Naive B cell (primary cell): ENCODE data around the gene FRK. TPM values are rescaled to one million over a fixed set of nuclear protein-coding genes. Genes with fewer than 3 reads are reported as not detected.
"Not testable (repeated sequence)": the region's sequence is repeated elsewhere in the genome, so short reads cannot be mapped to it uniquely, and the experiment has no call there.

Source experiments
- ATAC-seq, 2 donors: fragments of 150-1000 bp; cut with Tn5 transposase; 2 replicates each; pipeline ENCODE4 v1.10.0; 2021; ENCODE audit warnings: low read depth in 2 of 2, mild to moderate bottlenecking in 2 of 2, moderate library complexity in 2 of 2
- DNase-seq: peaks from one replicate; pipeline ENCODE4 v3.0.0; 2022
- H3K27ac Mint-ChIP-seq, 6 donors: one replicate each; pipeline ENCODE4 v1.8.0; 2020 to 2022; ENCODE audit warnings: mild to moderate bottlenecking in 6 of 6, mixed read lengths in 6 of 6, moderate library complexity in 5 of 6, inconsistent platforms in 2 of 6
- H3K27me3 Mint-ChIP-seq, 3 donors: one replicate each; pipeline ENCODE4 v1.8.0; 2021 to 2022; ENCODE audit warnings: mixed read lengths in 3 of 3, mild to moderate bottlenecking in 1 of 3
- H3K36me3 Mint-ChIP-seq, 2 donors: one replicate each; pipeline ENCODE4 v1.8.0; 2020 to 2022; ENCODE audit warnings: mixed read lengths in 2 of 2, inconsistent platforms in 1 of 2, mild to moderate bottlenecking in 1 of 2
- H3K4me1 Mint-ChIP-seq, 3 donors: one replicate each; pipeline ENCODE4 v1.8.0; 2020 to 2022; ENCODE audit warnings: mixed read lengths in 3 of 3, inconsistent platforms in 1 of 3, mild to moderate bottlenecking in 1 of 3, moderate library complexity in 1 of 3
- H3K4me3 Mint-ChIP-seq, 8 donors: one replicate each; pipeline ENCODE4 v1.8.0; 2020 to 2022; ENCODE audit warnings: mild to moderate bottlenecking in 8 of 8, mixed read lengths in 8 of 8, moderate library complexity in 8 of 8, inconsistent platforms in 2 of 8
- H3K9me3 Mint-ChIP-seq, 7 donors: one replicate each; pipeline ENCODE4 v1.8.0; 2020 to 2022; ENCODE audit warnings: mixed read lengths in 7 of 7, mild to moderate bottlenecking in 5 of 7, inconsistent platforms in 2 of 7, moderate library complexity in 1 of 7
- polyA plus RNA-seq, 6 donors: library from polyadenylated mRNA; unstranded; fragments of 300-500 nt; fragmentation: Illumina TruSeq; gene quantifications; one replicate each; pipeline ENCODE4 v1.2.3, GENCODE V29; 2021; ENCODE audit warnings: low read depth in 6 of 6

The FRK gene
- polyA plus RNA-seq, 6 donors from 2014 or later: not detected

DNA sequence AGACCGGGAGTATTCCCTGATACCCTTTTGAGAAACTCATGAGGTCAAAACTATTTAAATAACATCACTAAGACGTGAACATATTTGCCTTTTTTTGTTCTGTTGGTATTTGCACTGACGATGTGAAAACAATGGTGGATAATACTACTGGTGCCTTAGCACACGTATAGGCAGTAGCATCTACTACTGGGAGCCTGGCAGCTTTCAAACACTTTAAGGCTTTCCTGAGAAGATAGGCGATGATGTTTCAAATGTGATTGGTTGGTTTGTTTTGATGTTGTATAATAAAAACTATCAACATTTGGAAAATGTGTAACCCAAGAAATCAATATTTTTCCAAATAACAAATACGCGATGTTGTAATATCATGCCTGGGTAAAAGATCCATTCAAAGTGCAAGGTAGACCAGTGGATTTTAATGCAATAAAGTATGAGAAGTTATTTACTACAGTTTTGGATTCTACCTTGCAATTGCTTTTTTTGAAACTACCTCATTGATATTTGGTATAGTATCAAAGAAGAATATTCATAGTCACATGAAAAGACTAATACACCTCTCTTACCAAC is 166.2 kb downstream of the FRK start:
- no peak for ATAC-seq
- Mint-ChIP-seq H3K27ac (no peak overlapping the region), H3K4me1 (no peaks in the 10 kb centered on the region), H3K9me3 (peaks cover 0 to 1% (median 0%) of the 10 kb centered on the region in 7 donors), H3K4me3 (no peak overlapping the region), H3K27me3 (peaks cover 0 to 4% (median 0%) of the 10 kb centered on the region in 3 donors), H3K36me3 (no peaks in the 10 kb centered on the region)
- DNase-seq: no peak

GRCh38 chr6:115891750-115892149 is 168.9 kb downstream of the FRK start:
- Mint-ChIP-seq H3K36me3 (no peaks in the 10 kb centered on the region), H3K9me3 (peaks cover 0 to 1% (median 0%) of the 10 kb centered on the region in 7 donors), H3K27ac (no peak overlapping the region), H3K4me3 (no peak overlapping the region), H3K4me1 (no peaks in the 10 kb centered on the region), H3K27me3 (peaks cover 0 to 3% (median 0%) of the 10 kb centered on the region in 3 donors)
- DNase-seq (no peak), ATAC-seq (no peak)

GRCh38 chr6:115891111-115891669 is 169.5 kb downstream of the FRK start:
- DNase-seq: no peak
- H3K4me1 Mint-ChIP-seq: no peaks in the 10 kb centered on the region
- H3K27me3 Mint-ChIP-seq: no peaks in the 10 kb centered on the region

DNA sequence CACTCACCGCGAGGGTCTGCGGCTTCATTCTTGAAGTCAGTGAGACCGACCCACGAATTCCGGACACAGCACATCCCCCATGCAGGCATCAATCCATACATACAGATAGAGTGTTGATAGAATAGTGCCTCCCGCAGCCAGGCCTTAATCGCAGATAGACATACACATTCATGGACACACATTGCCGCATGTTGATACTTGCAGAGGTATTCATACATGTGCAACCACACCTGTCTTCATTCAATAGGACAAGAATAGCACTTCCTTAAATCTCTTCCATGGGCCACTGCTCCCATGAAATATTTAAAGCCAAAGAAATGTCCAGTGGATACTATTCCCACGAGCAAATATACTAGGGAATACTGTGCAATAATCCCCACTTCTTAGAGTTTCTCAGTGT is 170.5 kb downstream of the FRK start:
- ATAC-seq (no peak), DNase-seq (no peak)
- no peak overlapping the region for H3K27ac Mint-ChIP-seq
- H3K36me3 Mint-ChIP-seq: no peaks in the 10 kb centered on the region
- no peaks in the 10 kb centered on the region for H3K4me1 Mint-ChIP-seq
- H3K9me3 Mint-ChIP-seq: peaks cover 0 to 1% (median 0%) of the 10 kb centered on the region in 7 donors
- no peak overlapping the region for H3K4me3 Mint-ChIP-seq
- H3K27me3 Mint-ChIP-seq: no peaks in the 10 kb centered on the region

More at GRCh38 chr6:115891111-115891669, 169.5 kb downstream of the FRK start:
- H3K27ac Mint-ChIP-seq: peak overlapping the region in 1 of 6 donors; percentile 46
- no peak overlapping the region for H3K4me3 Mint-ChIP-seq
- no peak for ATAC-seq
- peaks cover 0 to 1% (median 0%) of the 10 kb centered on the region in 7 donors for H3K9me3 Mint-ChIP-seq
- no peaks in the 10 kb centered on the region for H3K36me3 Mint-ChIP-seq

- ATAC-seq, DNase-seq, H3K36me3 Mint-ChIP-seq, H3K27me3 Mint-ChIP-seq, H3K27ac Mint-ChIP-seq, H3K9me3 Mint-ChIP-seq, H3K4me1 Mint-ChIP-seq: not testable (repeated sequence)
- H3K4me3 Mint-ChIP-seq: peak overlapping the region in 1 of 8 donors; percentile 48
Observed at GRCh38 chr6:115888687-115889470, 171.8 kb downstream of the FRK start.

DNA sequence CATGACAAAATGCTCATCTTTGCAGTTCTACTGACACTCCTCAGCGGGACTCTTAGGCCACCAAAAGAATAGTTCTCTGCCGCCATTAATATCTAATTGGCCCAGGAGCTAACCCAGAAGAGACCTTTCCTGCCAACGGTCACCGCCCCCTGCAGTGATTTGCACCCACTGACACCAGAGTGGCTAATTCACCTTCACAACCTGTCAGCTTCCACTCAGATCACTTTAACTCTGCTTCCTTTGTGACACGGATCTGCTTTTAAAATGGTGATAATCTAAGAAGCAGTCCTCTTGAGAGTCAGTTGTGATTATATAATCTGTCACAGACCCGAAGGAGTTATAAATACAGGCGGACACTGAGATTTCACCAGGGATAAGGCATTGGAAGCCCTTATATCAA is 172.8 kb downstream of the FRK start:
- H3K36me3 Mint-ChIP-seq: no peaks in the 10 kb centered on the region
- H3K4me1 Mint-ChIP-seq: no peaks in the 10 kb centered on the region
- H3K27me3 Mint-ChIP-seq: no peaks in the 10 kb centered on the region
- no peak for DNase-seq
- no peak for ATAC-seq
- no peak overlapping the region for H3K27ac Mint-ChIP-seq
- H3K4me3 Mint-ChIP-seq: no peak overlapping the region
- peaks cover 0 to 1% (median 0%) of the 10 kb centered on the region in 7 donors for H3K9me3 Mint-ChIP-seq

GRCh38 chr6:115885636-115886366 is 174.9 kb downstream of the FRK start:
- Mint-ChIP-seq H3K27me3 (no peaks in the 10 kb centered on the region), H3K4me1 (no peaks in the 10 kb centered on the region), H3K27ac (no peak overlapping the region), H3K36me3 (no peaks in the 10 kb centered on the region), H3K4me3 (no peak overlapping the region), H3K9me3 (peaks cover 0 to 1% (median 0%) of the 10 kb centered on the region in 7 donors)
- ATAC-seq (no peak), DNase-seq (no peak)

DNA sequence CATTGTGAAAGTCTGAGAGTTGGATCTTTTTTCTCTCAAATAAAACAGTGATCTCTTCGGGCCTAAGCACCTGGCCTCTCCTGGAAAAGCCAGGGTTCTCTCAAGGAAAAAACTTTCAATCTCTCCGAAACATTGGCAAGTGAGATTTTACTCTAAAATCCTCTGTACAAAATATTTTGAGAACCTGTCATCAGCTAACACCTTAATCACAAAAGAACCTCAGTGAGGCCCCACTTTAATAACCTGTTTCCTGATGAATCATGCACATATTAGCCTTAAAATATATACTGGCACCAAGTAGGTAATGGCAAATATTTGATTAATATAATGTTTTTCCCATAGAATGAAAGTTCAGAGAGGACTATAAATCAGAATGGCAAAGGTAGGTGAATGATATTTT is 177.9 kb downstream of the FRK start:
- no peaks in the 10 kb centered on the region for H3K36me3 Mint-ChIP-seq
- no peak overlapping the region for H3K27ac Mint-ChIP-seq

GRCh38 chr6:115882174-115882573 is 178.5 kb downstream of the FRK start:
- H3K4me3 Mint-ChIP-seq: no peak overlapping the region
- ATAC-seq (no peak), DNase-seq (no peak)
- H3K4me1 Mint-ChIP-seq: no peaks in the 10 kb centered on the region
- H3K27ac Mint-ChIP-seq: no peak overlapping the region
- no peaks in the 10 kb centered on the region for H3K9me3 Mint-ChIP-seq
- H3K27me3 Mint-ChIP-seq: no peaks in the 10 kb centered on the region
- no peaks in the 10 kb centered on the region for H3K36me3 Mint-ChIP-seq

More for the DNA sequence above, 177.9 kb downstream of the FRK start:
- H3K4me3 Mint-ChIP-seq: no peak overlapping the region
- DNase-seq (no peak), ATAC-seq (no peak)
- H3K9me3 Mint-ChIP-seq: no peaks in the 10 kb centered on the region
- H3K27me3 Mint-ChIP-seq: no peaks in the 10 kb centered on the region
- no peaks in the 10 kb centered on the region for H3K4me1 Mint-ChIP-seq

Other genes starting within 250 kb of the FRK start
- 10 to 100 TPM; 59.0 to 94.7 (median 72.8) TPM for gene NT5DC1, start 40.0 kb upstream of the FRK start, polyA plus RNA-seq
- gene COL10A1, start 65.2 kb upstream of the FRK start, polyA plus RNA-seq: under 1 TPM in 3 of 6 donors, not detected in 3; 0.12 to 0.18 (median 0.16) TPM
- 10 to 100 TPM; 11.6 to 17.8 (median 14.4) TPM for gene TSPYL4, start 193.2 kb upstream of the FRK start, polyA plus RNA-seq
- 10 to 100 TPM; 51.5 to 94.2 (median 68.1) TPM for gene TSPYL1, start 219.0 kb upstream of the FRK start, polyA plus RNA-seq